Measurements from ENCODE around the gene TRIOBP. TPM values are rescaled to one million over a fixed set of nuclear protein-coding genes. Genes with fewer than 3 reads are reported as not detected.
A peak's percentile ranks its signal among the peaks of the same experiment; 100 is the strongest.

The TRIOBP gene
- total and polyA plus RNA-seq, 2 of the 13 experiments (the other 11 are each of a cell fraction or from before 2014, with no cell fraction given), result 6.1 to 15.4 TPM

DNA sequence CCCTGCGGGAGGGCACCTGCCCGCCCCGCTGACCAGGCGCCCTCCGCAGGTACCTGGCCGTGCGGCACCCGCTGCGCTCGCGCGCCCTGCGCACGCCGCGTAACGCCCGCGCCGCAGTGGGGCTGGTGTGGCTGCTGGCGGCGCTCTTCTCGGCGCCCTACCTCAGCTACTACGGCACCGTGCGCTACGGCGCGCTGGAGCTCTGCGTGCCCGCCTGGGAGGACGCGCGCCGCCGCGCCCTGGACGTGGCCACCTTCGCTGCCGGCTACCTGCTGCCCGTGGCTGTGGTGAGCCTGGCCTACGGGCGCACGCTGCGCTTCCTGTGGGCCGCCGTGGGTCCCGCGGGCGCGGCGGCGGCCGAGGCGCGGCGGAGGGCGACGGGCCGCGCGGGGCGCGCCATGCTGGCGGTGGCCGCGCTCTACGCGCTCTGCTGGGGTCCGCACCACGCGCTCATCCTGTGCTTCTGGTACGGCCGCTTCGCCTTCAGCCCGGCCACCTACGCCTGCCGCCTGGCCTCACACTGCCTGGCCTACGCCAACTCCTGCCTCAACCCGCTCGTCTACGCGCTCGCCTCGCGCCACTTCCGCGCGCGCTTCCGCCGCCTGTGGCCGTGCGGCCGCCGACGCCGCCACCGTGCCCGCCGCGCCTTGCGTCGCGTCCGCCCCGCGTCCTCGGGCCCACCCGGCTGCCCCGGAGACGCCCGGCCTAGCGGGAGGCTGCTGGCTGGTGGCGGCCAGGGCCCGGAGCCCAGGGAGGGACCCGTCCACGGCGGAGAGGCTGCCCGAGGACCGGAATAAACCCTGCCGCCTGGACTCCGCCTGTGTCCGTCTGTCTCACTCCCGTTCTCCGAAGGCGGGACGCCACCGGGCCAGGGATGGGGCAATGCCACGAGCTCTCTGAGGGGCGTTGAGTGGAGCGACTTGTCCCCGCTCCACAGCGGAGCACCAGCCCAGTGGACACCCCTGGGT, 128.1 kb downstream of the TRIOBP start:
- BruUV-seq (replicated peaks), result no TSS peak
- in situ Hi-C loops (cut with HindIII; ENCODE audit: extremely low pct_ligation_motif_present, low pct_unique_long_range_greater_than_20kb), result no loop called here
- H3K36me3 ChIP-seq (replicated peaks in 1 of 2; ENCODE audit: control insufficient read depth in 1 of 2, insufficient read depth in 2 of 2, low read length in 2 of 2), result peaks cover 3 to 4% of the 10 kb centered on the region in 2 experiments; a peak in 3 of 5 replicates
- WGBS (ENCODE audit: low lambda C conversion rate), result 96% methylated on average over 111 of the region's 135 CpGs
- H3K4me3 ChIP-seq (replicated peaks in 1 of 3; ENCODE audit: insufficient read depth in 1 of 3, low read depth in 2 of 3, low read length in 3 of 3), result no peak overlapping the region
- peaks cover 39% of the 10 kb centered on the region for H3K4me1 ChIP-seq (ENCODE audit: insufficient read depth, low read length)
- no peak for FAIRE-seq
- H3K9me3 ChIP-seq (ENCODE audit: low read length), result no peaks in the 10 kb centered on the region
- no peaks in the 10 kb centered on the region for H3K27me3 ChIP-seq (ENCODE audit: control insufficient read depth in 1 of 2, insufficient read depth in 2 of 2, low read length in 2 of 2)
- intact Hi-C loops (cut with micrococcal nuclease; ENCODE audit: unreplicated experiment), result no loop called here
- no peaks in the 10 kb centered on the region for H3K79me2 ChIP-seq (ENCODE audit: insufficient read depth, low read length)
- no peak for DNase-seq (ENCODE audit: low spot score)
- no peak overlapping the region for H3K9ac ChIP-seq (ENCODE audit: insufficient read depth, low read depth, low read length)
- no peak for ATAC-seq
- H2AFZ ChIP-seq (ENCODE audit: low read length), result no peak overlapping the region
- TF ChIP-seq AGO2 (optimal IDR thresholded peaks at IDR 0.05; ENCODE audit: low read depth, low read length) (peak; percentile 53), SIN3B (IDR thresholded peaks at IDR 0.05; ENCODE audit: low read length) (no peak)
- ChIA-PET POLR2A (interaction anchor here (0.8 to 1.1 kb wide), 2 partner anchors 15 to 19 kb away, joined by 3 read pairs; partner anchors contain the start of gene ANKRD54), CTCF (ENCODE audit: low intra/inter-chr PET ratio, low total read pairs) (no interaction called here)
- H3K27ac ChIP-seq (ENCODE audit: extremely low read length, insufficient read depth, low read length), result no peak overlapping the region
- H3K4me2 ChIP-seq (ENCODE audit: low read depth, low read length), result no peak overlapping the region
- no peaks in the 10 kb centered on the region for H4K20me1 ChIP-seq (ENCODE audit: insufficient read depth, low read length)

Small RNA genes within 50 kb of the gene (small RNA-seq; reads per million reads assigned to genes)
- 0 reads per million in 3 experiments for gene RN7SL385P (ENCODE audit: insufficient read depth in 2 of 3, insufficient read length in 3 of 3, low read depth in 2 of 3, low replicate concordance in 1 of 3)

Other genes with a start within 250 kb of the TRIOBP start
- gene MFNG, start 210.7 kb upstream of the TRIOBP start, total RNA-seq (2016; rRNA removed; fragmentation: Illumina TruSeq; extraction: Trizol), result 1.0 and 1.1 TPM in 2 replicates
- 11.7 and 19.8 TPM in 2 replicates for gene MFNG, start 210.7 kb upstream of the TRIOBP start, polyA plus RNA-seq (2011; rRNA removed)
- gene CARD10, start 177.6 kb upstream of the TRIOBP start, total RNA-seq (2016; rRNA removed; fragmentation: Illumina TruSeq; extraction: Trizol), result 28.9 and 35.2 TPM in 2 replicates
- 55.8 and 92.3 TPM in 2 replicates for gene CARD10, start 177.6 kb upstream of the TRIOBP start, polyA plus RNA-seq (2011; rRNA removed)
- 25.4 and 29.5 TPM in 2 replicates for gene CDC42EP1, start 136.6 kb upstream of the TRIOBP start, total RNA-seq (2016; rRNA removed; fragmentation: Illumina TruSeq; extraction: Trizol)
- 17.1 and 26.7 TPM in 2 replicates for gene CDC42EP1, start 136.6 kb upstream of the TRIOBP start, polyA plus RNA-seq (2011; rRNA removed)
- gene LGALS2, start 117.0 kb upstream of the TRIOBP start, total RNA-seq (2016; rRNA removed; fragmentation: Illumina TruSeq; extraction: Trizol), result 43.4 and 56.0 TPM in 2 replicates
- gene LGALS2, start 117.0 kb upstream of the TRIOBP start, polyA plus RNA-seq (2011; rRNA removed), result 32.5 and 56.1 TPM in 2 replicates
- 16.0 and 29.1 TPM in 2 replicates for gene GGA1, start 88.2 kb upstream of the TRIOBP start, total RNA-seq (2016; rRNA removed; fragmentation: Illumina TruSeq; extraction: Trizol)
- 87.2 and 103 TPM in 2 replicates for gene GGA1, start 88.2 kb upstream of the TRIOBP start, polyA plus RNA-seq (2011; rRNA removed)
- gene SH3BP1, start 57.4 kb upstream of the TRIOBP start, total RNA-seq (2016; rRNA removed; fragmentation: Illumina TruSeq; extraction: Trizol), result 8.4 and 9.4 TPM in 2 replicates
- gene SH3BP1, start 57.4 kb upstream of the TRIOBP start, polyA plus RNA-seq (2011; rRNA removed), result 15.7 and 18.5 TPM in 2 replicates
- gene PDXP, start 38.3 kb upstream of the TRIOBP start, total RNA-seq (2016; rRNA removed; fragmentation: Illumina TruSeq; extraction: Trizol), result 46.1 and 58.2 TPM in 2 replicates
- 70.6 and 85.3 TPM in 2 replicates for gene PDXP, start 38.3 kb upstream of the TRIOBP start, polyA plus RNA-seq (2011; rRNA removed)
- gene LGALS1, start 21.4 kb upstream of the TRIOBP start, total RNA-seq (2016; rRNA removed; fragmentation: Illumina TruSeq; extraction: Trizol), result 103 and 124 TPM in 2 replicates
- 858 and 969 TPM in 2 replicates for gene LGALS1, start 21.4 kb upstream of the TRIOBP start, polyA plus RNA-seq (2011; rRNA removed)
- 27.5 and 31.4 TPM in 2 replicates for gene NOL12, start 10.7 kb upstream of the TRIOBP start, total RNA-seq (2016; rRNA removed; fragmentation: Illumina TruSeq; extraction: Trizol)
- gene NOL12, start 10.7 kb upstream of the TRIOBP start, polyA plus RNA-seq (2011; rRNA removed), result 11.8 and 14.3 TPM in 2 replicates
- 50.3 and 56.8 TPM in 2 replicates for gene GCAT, start 110.9 kb downstream of the TRIOBP start, total RNA-seq (2016; rRNA removed; fragmentation: Illumina TruSeq; extraction: Trizol)
- 24.6 and 28.0 TPM in 2 replicates for gene GCAT, start 110.9 kb downstream of the TRIOBP start, polyA plus RNA-seq (2011; rRNA removed)
- gene GALR3, start 126.3 kb downstream of the TRIOBP start, total RNA-seq (2016; rRNA removed; fragmentation: Illumina TruSeq; extraction: Trizol), result not detected in 2 replicates
- 0.05 and 0.13 TPM in 2 replicates for gene GALR3, start 126.3 kb downstream of the TRIOBP start, polyA plus RNA-seq (2011; rRNA removed)
- gene ANKRD54, start 147.3 kb downstream of the TRIOBP start, total RNA-seq (2016; rRNA removed; fragmentation: Illumina TruSeq; extraction: Trizol), result 31.9 and 33.6 TPM in 2 replicates
- 28.5 and 33.1 TPM in 2 replicates for gene ANKRD54, start 147.3 kb downstream of the TRIOBP start, polyA plus RNA-seq (2011; rRNA removed)
- gene EIF3L, start 152.4 kb downstream of the TRIOBP start, total RNA-seq (2016; rRNA removed; fragmentation: Illumina TruSeq; extraction: Trizol), result 514 and 695 TPM in 2 replicates
- 731 and 793 TPM in 2 replicates for gene EIF3L, start 152.4 kb downstream of the TRIOBP start, polyA plus RNA-seq (2011; rRNA removed)
- 10.2 and 10.6 TPM in 2 replicates for gene MICALL1, start 209.2 kb downstream of the TRIOBP start, total RNA-seq (2016; rRNA removed; fragmentation: Illumina TruSeq; extraction: Trizol)
- 7.6 and 10.2 TPM in 2 replicates for gene MICALL1, start 209.2 kb downstream of the TRIOBP start, polyA plus RNA-seq (2011; rRNA removed)